Measurements from ENCODE around the gene RIGI.

- TF ChIP-seq EZH2phosphoT487 (IDR thresholded peaks at IDR 0.05; ENCODE audit: borderline replicate concordance, low read depth, low read length), result no peak
- TF ChIP-seq CTCF (conservative IDR thresholded peaks at IDR 0.05; ENCODE audit: low read length), result no peak
Observed at GRCh38 chr9:32523910-32524309, 2.1 kb downstream of the RIGI start.

Measured in OCI-LY7 (cell line).